ENCODE results near the gene HMGA1.
"Not testable (repeated sequence)": the region's sequence is repeated elsewhere in the genome, so short reads cannot be mapped to it uniquely, and the experiment has no call there.

The HMGA1 gene

GRCh38 chr6:34248727-34249468 is 12.2 kb downstream of the HMGA1 start, which contains the start of gene SMIM29:
SMIM29 (minus strand) TSS chr6:34249006; CDS start chr6:34247791, 1,215 bp downstream.
- Histone ChIP-seq H3K4me3 (ENCODE audit: low read length) (peak within 1 kb of the TSS; percentile 95), H3K4me1 (ENCODE audit: control insufficient read depth, insufficient read depth, low read length) (peaks cover 14% of the 10 kb centered on the region), H3K9me3 (ENCODE audit: control insufficient read depth, low read length) (no peaks in the 10 kb centered on the region), H3K9ac (ENCODE audit: low read length) (peak within 1 kb of the TSS; percentile 94), H3K36me3 (ENCODE audit: control insufficient read depth, insufficient read depth, low read length, severe bottlenecking) (peaks cover 3% of the 10 kb centered on the region), H3K27me3 (replicated peaks; ENCODE audit: control insufficient read depth, insufficient read depth, low read length) (no peaks in the 10 kb centered on the region)
- DNase-seq (ENCODE audit: low read depth) = peak; percentile 99

GRCh38 chr6:34249469-34250261 is 13.0 kb downstream of the HMGA1 start:
- Histone ChIP-seq H3K9me3 (ENCODE audit: control insufficient read depth, low read length) (no peaks in the 10 kb centered on the region), H3K27me3 (replicated peaks; ENCODE audit: control insufficient read depth, insufficient read depth, low read length) (no peaks in the 10 kb centered on the region), H3K36me3 (ENCODE audit: control insufficient read depth, insufficient read depth, low read length, severe bottlenecking) (peaks cover 3% of the 10 kb centered on the region), H3K9ac (ENCODE audit: low read length) (peak overlapping the region; percentile 88), H3K4me1 (ENCODE audit: control insufficient read depth, insufficient read depth, low read length) (peaks cover 6% of the 10 kb centered on the region), H3K4me3 (ENCODE audit: low read length) (peak overlapping the region; percentile 95)
- DNase-seq (ENCODE audit: low read depth) = no peak

- H3K4me3 ChIP-seq (ENCODE audit: low read length); H3K36me3 ChIP-seq (ENCODE audit: control insufficient read depth, insufficient read depth, low read length, severe bottlenecking); H3K9ac ChIP-seq (ENCODE audit: low read length); H3K9me3 ChIP-seq (ENCODE audit: control insufficient read depth, low read length); H3K27me3 ChIP-seq (replicated peaks; ENCODE audit: control insufficient read depth, insufficient read depth, low read length); DNase-seq (ENCODE audit: low read depth); H3K4me1 ChIP-seq (ENCODE audit: control insufficient read depth, insufficient read depth, low read length): not testable (repeated sequence)
Measured at GRCh38 chr6:34252395-34252794, 15.7 kb downstream of the HMGA1 start.

GRCh38 chr6:34259529-34260069 is 22.9 kb downstream of the HMGA1 start:
- H3K4me3 ChIP-seq (ENCODE audit: low read length) = no peak overlapping the region
- no peak for DNase-seq (ENCODE audit: low read depth)
- H3K9ac ChIP-seq (ENCODE audit: low read length) = no peak overlapping the region
- H3K27me3 ChIP-seq (replicated peaks; ENCODE audit: control insufficient read depth, insufficient read depth, low read length) = no peaks in the 10 kb centered on the region
- H3K36me3 ChIP-seq (ENCODE audit: control insufficient read depth, insufficient read depth, low read length, severe bottlenecking) = no peaks in the 10 kb centered on the region
- H3K4me1 ChIP-seq (ENCODE audit: control insufficient read depth, insufficient read depth, low read length) = no peaks in the 10 kb centered on the region
- H3K9me3 ChIP-seq (ENCODE audit: control insufficient read depth, low read length) = peaks cover 7% of the 10 kb centered on the region

GRCh38 chr6:34260576-34261267 is 24.0 kb downstream of the HMGA1 start:
- H3K9ac ChIP-seq (ENCODE audit: low read length) = no peak overlapping the region
- H3K4me1 ChIP-seq (ENCODE audit: control insufficient read depth, insufficient read depth, low read length) = no peaks in the 10 kb centered on the region
- H3K27me3 ChIP-seq (replicated peaks; ENCODE audit: control insufficient read depth, insufficient read depth, low read length) = no peaks in the 10 kb centered on the region
- peaks cover 10% of the 10 kb centered on the region for H3K9me3 ChIP-seq (ENCODE audit: control insufficient read depth, low read length)
- H3K36me3 ChIP-seq (ENCODE audit: control insufficient read depth, insufficient read depth, low read length, severe bottlenecking) = no peaks in the 10 kb centered on the region
- no peak for DNase-seq (ENCODE audit: low read depth)
- H3K4me3 ChIP-seq (ENCODE audit: low read length) = no peak overlapping the region

- not testable (repeated sequence) for H3K27me3 ChIP-seq (replicated peaks; ENCODE audit: control insufficient read depth, insufficient read depth, low read length); H3K4me1 ChIP-seq (ENCODE audit: control insufficient read depth, insufficient read depth, low read length); H3K36me3 ChIP-seq (ENCODE audit: control insufficient read depth, insufficient read depth, low read length, severe bottlenecking); H3K9ac ChIP-seq (ENCODE audit: low read length); DNase-seq (ENCODE audit: low read depth); H3K4me3 ChIP-seq (ENCODE audit: low read length)
- peaks cover 10% of the 10 kb centered on the region for H3K9me3 ChIP-seq (ENCODE audit: control insufficient read depth, low read length)
Measured at GRCh38 chr6:34263484-34263883, 26.8 kb downstream of the HMGA1 start.

GRCh38 chr6:34267746-34268145 is 31.1 kb downstream of the HMGA1 start:
- no peak for DNase-seq (ENCODE audit: low read depth)
- no peaks in the 10 kb centered on the region for H3K36me3 ChIP-seq (ENCODE audit: control insufficient read depth, insufficient read depth, low read length, severe bottlenecking)

GRCh38 chr6:34269132-34269531 is 32.5 kb downstream of the HMGA1 start:
- not testable (repeated sequence) for DNase-seq (ENCODE audit: low read depth); H3K9me3 ChIP-seq (ENCODE audit: control insufficient read depth, low read length); H3K4me3 ChIP-seq (ENCODE audit: low read length); H3K9ac ChIP-seq (ENCODE audit: low read length); H3K4me1 ChIP-seq (ENCODE audit: control insufficient read depth, insufficient read depth, low read length); H3K36me3 ChIP-seq (ENCODE audit: control insufficient read depth, insufficient read depth, low read length, severe bottlenecking); H3K27me3 ChIP-seq (replicated peaks; ENCODE audit: control insufficient read depth, insufficient read depth, low read length)

More at GRCh38 chr6:34267746-34268145, 31.1 kb downstream of the HMGA1 start:
- H3K27me3 ChIP-seq (replicated peaks; ENCODE audit: control insufficient read depth, insufficient read depth, low read length) = no peaks in the 10 kb centered on the region
- H3K9me3 ChIP-seq (ENCODE audit: control insufficient read depth, low read length) = peaks cover 9% of the 10 kb centered on the region
- H3K4me1 ChIP-seq (ENCODE audit: control insufficient read depth, insufficient read depth, low read length) = no peaks in the 10 kb centered on the region
- no peak overlapping the region for H3K9ac ChIP-seq (ENCODE audit: low read length)
- H3K4me3 ChIP-seq (ENCODE audit: low read length) = no peak overlapping the region

- H3K36me3 ChIP-seq (ENCODE audit: control insufficient read depth, insufficient read depth, low read length, severe bottlenecking); H3K4me1 ChIP-seq (ENCODE audit: control insufficient read depth, insufficient read depth, low read length); DNase-seq (ENCODE audit: low read depth); H3K9me3 ChIP-seq (ENCODE audit: control insufficient read depth, low read length); H3K27me3 ChIP-seq (replicated peaks; ENCODE audit: control insufficient read depth, insufficient read depth, low read length); H3K9ac ChIP-seq (ENCODE audit: low read length); H3K4me3 ChIP-seq (ENCODE audit: low read length): not testable (repeated sequence)
Measured at GRCh38 chr6:34269658-34270341, 33.1 kb downstream of the HMGA1 start.

- no peak overlapping the region for H3K4me3 ChIP-seq (ENCODE audit: low read length)
- no peaks in the 10 kb centered on the region for H3K27me3 ChIP-seq (replicated peaks; ENCODE audit: control insufficient read depth, insufficient read depth, low read length)
- H3K9me3 ChIP-seq (ENCODE audit: control insufficient read depth, low read length) = no peaks in the 10 kb centered on the region
- no peaks in the 10 kb centered on the region for H3K36me3 ChIP-seq (ENCODE audit: control insufficient read depth, insufficient read depth, low read length, severe bottlenecking)
- H3K9ac ChIP-seq (ENCODE audit: low read length) = no peak overlapping the region
- peaks cover 5% of the 10 kb centered on the region for H3K4me1 ChIP-seq (ENCODE audit: control insufficient read depth, insufficient read depth, low read length)
- no peak for DNase-seq (ENCODE audit: low read depth)
Measured at GRCh38 chr6:34272013-34272926, 35.6 kb downstream of the HMGA1 start.
